Peyer's patch (tissue), 4 donors: Measurements from ENCODE around the gene NCKAP5L.

ENCODE experiments used
- POLR2A ChIP-seq, 2 donors: fragments of 450-650 bp; IDR thresholded peaks; one replicate each; pipeline ENCODE4 v1.5.1; 2017; ENCODE audit warnings: antibody characterized with exemption in 2 of 2, mild to moderate bottlenecking in 2 of 2, moderate library complexity in 2 of 2
- TF ChIP-seq, protein P1 (sequence below), 6 experiments: fragments of 450-650 bp in 4 of 6; fragments of 200-600 bp in 2 of 6; sonication (generic) in 1 of 6; IDR thresholded peaks; one replicate each; pipeline ENCODE4 v1.5.1; 2017 to 2019; ENCODE audit warnings: antibody characterized with exemption in 6 of 6, mild to moderate bottlenecking in 3 of 6, moderate library complexity in 1 of 6

- TF ChIP-seq, protein P1, sequence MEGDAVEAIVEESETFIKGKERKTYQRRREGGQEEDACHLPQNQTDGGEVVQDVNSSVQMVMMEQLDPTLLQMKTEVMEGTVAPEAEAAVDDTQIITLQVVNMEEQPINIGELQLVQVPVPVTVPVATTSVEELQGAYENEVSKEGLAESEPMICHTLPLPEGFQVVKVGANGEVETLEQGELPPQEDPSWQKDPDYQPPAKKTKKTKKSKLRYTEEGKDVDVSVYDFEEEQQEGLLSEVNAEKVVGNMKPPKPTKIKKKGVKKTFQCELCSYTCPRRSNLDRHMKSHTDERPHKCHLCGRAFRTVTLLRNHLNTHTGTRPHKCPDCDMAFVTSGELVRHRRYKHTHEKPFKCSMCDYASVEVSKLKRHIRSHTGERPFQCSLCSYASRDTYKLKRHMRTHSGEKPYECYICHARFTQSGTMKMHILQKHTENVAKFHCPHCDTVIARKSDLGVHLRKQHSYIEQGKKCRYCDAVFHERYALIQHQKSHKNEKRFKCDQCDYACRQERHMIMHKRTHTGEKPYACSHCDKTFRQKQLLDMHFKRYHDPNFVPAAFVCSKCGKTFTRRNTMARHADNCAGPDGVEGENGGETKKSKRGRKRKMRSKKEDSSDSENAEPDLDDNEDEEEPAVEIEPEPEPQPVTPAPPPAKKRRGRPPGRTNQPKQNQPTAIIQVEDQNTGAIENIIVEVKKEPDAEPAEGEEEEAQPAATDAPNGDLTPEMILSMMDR (IDR thresholded peaks at IDR 0.05), result no peak
- no peak for TF ChIP-seq POLR2A (IDR thresholded peaks at IDR 0.05)
These were observed 20.1 kb downstream of the NCKAP5L start for GRCh38 chr12:49807991-49808580.
